Testis (tissue), 3 donors: ENCODE data around the gene KCND1. TPM values are rescaled to one million over a fixed set of nuclear protein-coding genes. Genes with fewer than 3 reads are reported as not detected.

Experiments
- DNase-seq: peaks from one replicate; pipeline ENCODE4 v3.0.0-alpha.2; 2019
- H3K27ac ChIP-seq, 2 donors: fragments of 200-600 bp; sonication (generic); one replicate each; pipeline ENCODE4 v1.5.1; 2019
- H3K27me3 ChIP-seq: fragments of 200-600 bp; sonication (generic); one replicate; pipeline ENCODE4 v1.5.1; 2019
- H3K36me3 ChIP-seq: fragments of 200-600 bp; sonication (generic); one replicate; pipeline ENCODE4 v1.5.1; 2017; ENCODE audit warnings: low read depth; ENCODE audit errors: missing control alignments
- H3K4me1 ChIP-seq: fragments of 200-600 bp; sonication (generic); one replicate; pipeline ENCODE4 v1.5.1; 2019
- H3K4me3 ChIP-seq, 2 donors: fragments of 200-600 bp; sonication (generic); one replicate each; pipeline ENCODE4 v1.5.1; 2017 to 2019
- H3K9me3 ChIP-seq: fragments of 200-600 bp; sonication (generic); one replicate; pipeline ENCODE4 v1.5.1; 2017
- POLR2A ChIP-seq: fragments of 450-650 bp; IDR thresholded peaks from one replicate; pipeline ENCODE4 v1.6.1; 2017; ENCODE audit warnings: antibody characterized with exemption, mild to moderate bottlenecking, moderate library complexity
- WGBS, 2 donors: methylation state at CpG; one replicate each; pipeline ENCODE4 v1.1.5; 2018; 5-methylcytosine and 5-hydroxymethylcytosine counted together
- intact Hi-C: fragments of 100-400 bp; cut with DNase I; formaldehyde crosslinking; loops from one replicate; pipeline ENCODE4 v1.15.1; 2023; ENCODE audit warnings: low total_unique reads
- polyA plus RNA-seq: library from polyadenylated mRNA; stranded (reverse); fragments of 350-450 nt; fragmentation: Illumina TruSeq; extraction: RNeasy Lipid Tissue Mini Kit (QIAGEN cat#74804); gene quantifications from one replicate; pipeline ENCODE4 v1.2.3, GENCODE V29; 2014; ENCODE audit warnings: low read depth, low replicate concordance; ENCODE audit not compliant: insufficient read depth
- total RNA-seq, 2 donors: library from RNA; depleted of rRNA; stranded (reverse); fragments of >200 nt; gene quantifications; one replicate each; pipeline ENCODE4 v1.2.3, GENCODE V29; 2016
- TF ChIP-seq, protein P1 (sequence below), 3 experiments: fragments of 450-650 bp in 2 of 3; fragments of 200-600 bp in 1 of 3; sonication (generic) in 1 of 3; IDR thresholded peaks; one replicate each; pipeline ENCODE4 v1.5.1; 2016 to 2019; ENCODE audit warnings: antibody characterized with exemption in 3 of 3, mild to moderate bottlenecking in 2 of 3, moderate library complexity in 1 of 3

The KCND1 gene
- total and polyA plus RNA-seq, 3 donors from 2014 or later = 2.3 to 3.3 (median 2.4) TPM

DNA sequence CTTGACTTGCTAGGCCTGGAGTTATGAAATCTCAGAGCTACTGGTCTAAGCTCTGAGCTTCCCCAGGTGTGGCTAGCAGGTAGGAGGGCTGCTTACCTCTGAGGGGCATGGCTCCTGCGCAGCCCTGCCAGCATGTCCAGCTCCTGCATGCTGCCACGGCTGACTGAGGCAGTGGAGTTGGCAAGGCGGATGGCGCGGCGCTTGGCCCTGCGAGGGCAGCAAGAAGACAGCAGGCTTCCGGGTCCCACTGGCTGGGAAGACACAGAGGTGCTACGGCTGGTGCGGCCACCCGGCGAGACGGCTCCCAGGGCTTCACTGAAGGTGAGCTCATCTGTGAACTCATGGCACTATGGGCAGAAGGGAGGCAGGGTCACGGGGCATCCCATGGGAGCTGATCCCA is 5.7 kb downstream of the KCND1 start:
- Histone ChIP-seq H3K27me3 (no peaks in the 10 kb centered on the region), H3K9me3 (no peaks in the 10 kb centered on the region), H3K27ac (no peak overlapping the region), H3K36me3 (no peaks in the 10 kb centered on the region), H3K4me3 (no peak overlapping the region), H3K4me1 (peaks cover 6% of the 10 kb centered on the region)
- DNase-seq = no peak
- WGBS, 2 donors = 82 to 100% methylated on average over 1 to 7 of the region's 14 CpGs
- intact Hi-C loops = loop anchor here (10.0 kb wide), 1 partner anchor 59 kb away; no protein-coding TSS in a partner anchor
- TF ChIP-seq, protein P1, sequence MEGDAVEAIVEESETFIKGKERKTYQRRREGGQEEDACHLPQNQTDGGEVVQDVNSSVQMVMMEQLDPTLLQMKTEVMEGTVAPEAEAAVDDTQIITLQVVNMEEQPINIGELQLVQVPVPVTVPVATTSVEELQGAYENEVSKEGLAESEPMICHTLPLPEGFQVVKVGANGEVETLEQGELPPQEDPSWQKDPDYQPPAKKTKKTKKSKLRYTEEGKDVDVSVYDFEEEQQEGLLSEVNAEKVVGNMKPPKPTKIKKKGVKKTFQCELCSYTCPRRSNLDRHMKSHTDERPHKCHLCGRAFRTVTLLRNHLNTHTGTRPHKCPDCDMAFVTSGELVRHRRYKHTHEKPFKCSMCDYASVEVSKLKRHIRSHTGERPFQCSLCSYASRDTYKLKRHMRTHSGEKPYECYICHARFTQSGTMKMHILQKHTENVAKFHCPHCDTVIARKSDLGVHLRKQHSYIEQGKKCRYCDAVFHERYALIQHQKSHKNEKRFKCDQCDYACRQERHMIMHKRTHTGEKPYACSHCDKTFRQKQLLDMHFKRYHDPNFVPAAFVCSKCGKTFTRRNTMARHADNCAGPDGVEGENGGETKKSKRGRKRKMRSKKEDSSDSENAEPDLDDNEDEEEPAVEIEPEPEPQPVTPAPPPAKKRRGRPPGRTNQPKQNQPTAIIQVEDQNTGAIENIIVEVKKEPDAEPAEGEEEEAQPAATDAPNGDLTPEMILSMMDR (IDR thresholded peaks at IDR 0.05) = no peak
- no peak for TF ChIP-seq POLR2A

DNA sequence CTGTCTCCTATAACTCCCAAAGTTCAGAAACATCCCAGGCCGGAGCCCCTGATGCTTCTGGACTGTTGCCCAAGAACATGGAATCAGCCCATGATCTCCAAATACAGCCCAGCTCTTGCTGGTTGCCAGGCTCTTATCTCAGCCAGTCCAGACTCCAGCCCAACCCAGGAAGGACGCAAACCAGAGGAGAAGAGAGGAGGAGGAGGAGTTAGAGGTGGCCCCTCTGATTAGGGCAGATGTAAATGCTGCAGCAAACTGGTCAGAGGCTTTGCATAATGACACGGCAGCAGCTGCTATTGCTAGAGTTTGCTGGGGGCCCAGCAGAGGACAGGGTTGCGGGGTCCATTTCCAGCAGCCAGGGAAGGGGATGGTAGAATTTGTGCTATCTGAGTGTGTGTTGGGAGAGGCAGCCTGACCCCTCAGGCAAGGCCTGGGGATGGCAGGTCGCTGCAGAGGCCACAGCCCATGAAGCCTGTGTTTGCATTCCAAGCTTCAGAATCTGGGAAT is 10.0 kb downstream of the KCND1 start:
- 19 to 45% methylated on average over 2 to 4 of the region's 5 CpGs for WGBS, 2 donors
- peak overlapping the region in 1 of 2 donors; percentile 59 for H3K27ac ChIP-seq
- peaks cover 11% of the 10 kb centered on the region for H3K4me1 ChIP-seq
- H3K9me3 ChIP-seq = no peaks in the 10 kb centered on the region
- intact Hi-C loops = loop anchor here (10.0 kb wide), 1 partner anchor 63 kb away; no protein-coding TSS in a partner anchor
- DNase-seq = peak; percentile 59
- H3K27me3 ChIP-seq = no peaks in the 10 kb centered on the region
- H3K4me3 ChIP-seq = no peak overlapping the region
- TF ChIP-seq, protein P1 (IDR thresholded peaks at IDR 0.05) = no peak
- no peak for TF ChIP-seq POLR2A
- no peaks in the 10 kb centered on the region for H3K36me3 ChIP-seq

DNA sequence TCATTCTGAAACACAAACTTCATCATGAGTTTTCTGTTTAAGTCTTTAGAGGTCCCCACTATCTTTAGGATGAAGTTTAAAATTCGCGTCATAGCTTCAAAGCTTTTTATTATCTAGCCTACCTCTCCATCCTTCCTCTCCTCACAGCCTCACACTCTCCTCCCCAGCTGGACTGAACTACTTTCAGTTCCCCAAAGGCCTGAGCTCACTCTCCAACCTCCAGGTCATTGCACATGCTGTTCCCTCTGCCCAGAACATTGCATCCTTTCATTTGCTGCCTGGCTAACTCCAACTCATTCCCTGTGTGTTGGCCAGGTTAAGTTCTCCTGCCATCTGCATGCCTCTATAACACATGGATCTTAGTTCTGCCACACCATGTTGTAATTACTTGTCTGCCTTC is 11.4 kb downstream of the KCND1 start:
- Histone ChIP-seq H3K9me3 (no peaks in the 10 kb centered on the region), H3K27ac (peak overlapping the region in 1 of 2 donors; percentile 95), H3K27me3 (no peaks in the 10 kb centered on the region), H3K36me3 (no peaks in the 10 kb centered on the region), H3K4me1 (peaks cover 11% of the 10 kb centered on the region), H3K4me3 (no peak overlapping the region)
- WGBS, 2 donors = 48 to 60% methylated on average over 2 of the region's 2 CpGs
- DNase-seq = no peak
- TF ChIP-seq, protein P1 (IDR thresholded peaks at IDR 0.05) = no peak
- TF ChIP-seq POLR2A = no peak
- intact Hi-C loops = loop anchor here (10.0 kb wide), 1 partner anchor 65 kb away; no protein-coding TSS in a partner anchor

DNA sequence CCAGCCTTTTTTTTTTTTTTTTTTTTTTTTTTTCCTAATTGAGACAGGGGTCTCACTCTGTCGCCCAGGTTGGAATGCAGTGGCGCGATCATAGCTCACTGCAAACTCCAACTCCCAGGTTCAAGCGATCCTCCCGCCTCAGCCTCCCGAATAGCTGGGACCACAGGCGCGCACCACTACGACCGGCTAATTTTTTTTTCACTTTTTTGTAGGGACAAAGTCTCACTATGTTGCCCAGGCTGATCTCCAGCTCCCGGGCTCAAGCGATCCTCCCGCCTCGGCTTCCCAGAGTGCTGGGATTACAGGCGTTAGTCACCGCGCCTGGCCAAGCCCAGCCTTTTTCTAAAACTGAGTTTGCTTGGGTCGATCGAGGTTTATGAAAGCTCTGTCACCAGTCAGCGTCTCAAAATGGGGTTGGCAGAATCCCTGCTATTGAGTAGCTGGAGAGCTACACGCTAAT is 13.0 kb downstream of the KCND1 start:
- no peak for TF ChIP-seq POLR2A
- TF ChIP-seq, protein P1 (IDR thresholded peaks at IDR 0.05) = no peak
- Histone ChIP-seq H3K9me3 (no peaks in the 10 kb centered on the region), H3K4me3 (peak overlapping the region; percentile 36 to 67), H3K36me3 (no peaks in the 10 kb centered on the region), H3K27me3 (no peaks in the 10 kb centered on the region), H3K27ac (peak overlapping the region; percentile 91 to 95), H3K4me1 (peaks cover 11% of the 10 kb centered on the region)
- WGBS, 2 donors = 0 to 2% methylated on average over 18 to 20 of the region's 21 CpGs
- DNase-seq = no peak
- intact Hi-C loops = no loop called here
